ENCODE results near the gene AGER. TPM values are rescaled to one million over a fixed set of nuclear protein-coding genes. Genes with fewer than 3 reads are reported as not detected.
"Not testable (repeated sequence)": the region's sequence is repeated elsewhere in the genome, so short reads cannot be mapped to it uniquely, and the experiment has no call there.

AGER gene
- total RNA-seq, 4 donors from 2014 or later, result 0.48 to 9.3 (median 1.2) TPM

DNA sequence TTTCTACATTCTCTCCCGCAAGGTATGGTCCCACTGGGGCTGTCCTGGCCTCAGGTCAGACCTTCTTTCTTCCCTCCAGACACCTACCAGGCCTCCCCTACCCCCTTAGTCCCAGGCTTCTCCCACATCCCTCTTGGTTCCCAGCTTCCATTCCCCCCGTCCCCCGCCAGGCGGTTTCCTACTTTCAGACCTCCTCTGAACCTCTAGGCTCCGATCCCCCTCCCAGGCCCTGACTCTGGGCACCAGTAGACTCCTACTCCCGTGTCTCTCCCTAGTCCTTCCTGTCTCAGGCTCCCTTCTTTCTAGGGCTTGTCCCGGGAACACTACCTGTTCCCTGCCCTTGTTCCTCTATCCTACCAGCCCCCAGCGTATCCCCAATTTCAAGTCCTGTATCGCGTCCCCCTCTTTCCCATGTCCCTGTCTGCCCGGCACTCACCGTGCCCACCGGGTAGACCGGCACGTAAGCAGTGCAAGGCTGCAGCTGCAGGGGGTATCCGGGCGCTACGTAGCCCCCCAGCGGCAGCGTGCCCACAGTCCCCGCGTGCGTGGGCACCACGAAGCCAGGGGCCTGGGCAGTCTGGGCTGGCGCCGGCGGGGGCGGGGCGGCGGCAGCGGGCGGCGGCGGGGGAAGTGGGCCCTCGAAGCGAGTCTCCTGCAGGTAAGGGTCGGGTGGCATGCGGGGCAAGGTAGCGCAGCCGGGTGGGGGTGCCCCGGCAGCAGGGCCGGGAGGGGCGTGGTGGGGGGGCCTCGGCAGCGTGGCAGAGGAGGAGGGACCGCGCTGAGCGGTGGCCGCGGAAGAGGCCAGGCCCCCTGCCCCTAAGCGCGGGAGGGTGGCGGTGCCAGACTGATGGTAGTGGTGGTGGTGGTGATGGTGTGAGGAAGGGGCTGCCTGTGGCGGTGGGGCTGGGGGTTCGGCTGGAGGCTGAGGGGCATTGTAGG is 33.9 kb downstream of the AGER start:
- no peak for DNase-seq (ENCODE audit: low spot score)
- no peak for ATAC-seq (ENCODE audit: low FRiP score)

DNA sequence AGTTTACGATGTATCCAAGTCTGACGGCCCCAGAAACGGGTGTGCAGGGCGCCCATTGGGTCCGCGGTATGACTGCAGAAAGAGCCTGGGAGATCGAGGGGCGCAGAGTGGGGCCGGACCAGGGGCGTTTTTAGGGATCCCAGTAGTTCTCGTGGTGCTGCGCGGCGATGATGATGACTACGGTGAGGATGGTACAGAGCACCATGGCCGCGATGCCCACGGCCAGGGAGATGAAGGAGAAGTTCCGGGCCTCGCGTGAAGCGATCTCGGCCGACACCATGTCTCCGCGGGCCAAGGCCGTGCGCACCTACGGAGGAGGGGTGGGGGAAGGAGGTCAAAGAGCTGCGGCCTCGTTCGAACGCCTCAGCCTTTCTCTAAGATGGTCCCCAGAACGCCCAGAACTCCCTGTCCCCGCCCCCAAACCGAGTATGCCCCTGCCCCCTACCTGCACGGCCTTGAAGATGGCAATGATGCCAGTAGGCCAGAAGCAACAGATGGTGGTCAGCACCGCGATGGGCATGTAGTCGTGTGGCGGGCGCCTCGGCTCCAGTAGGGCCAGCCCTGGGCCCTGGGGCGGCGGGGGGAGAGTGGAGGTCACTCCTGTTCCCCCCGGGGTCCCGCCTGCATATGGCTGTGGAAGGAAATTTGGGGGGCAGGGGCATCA is 34.8 kb downstream of the AGER start:
- ATAC-seq (ENCODE audit: low FRiP score), result no peak
- DNase-seq (ENCODE audit: low spot score), result no peak
- TF ChIP-seq, protein P1, sequence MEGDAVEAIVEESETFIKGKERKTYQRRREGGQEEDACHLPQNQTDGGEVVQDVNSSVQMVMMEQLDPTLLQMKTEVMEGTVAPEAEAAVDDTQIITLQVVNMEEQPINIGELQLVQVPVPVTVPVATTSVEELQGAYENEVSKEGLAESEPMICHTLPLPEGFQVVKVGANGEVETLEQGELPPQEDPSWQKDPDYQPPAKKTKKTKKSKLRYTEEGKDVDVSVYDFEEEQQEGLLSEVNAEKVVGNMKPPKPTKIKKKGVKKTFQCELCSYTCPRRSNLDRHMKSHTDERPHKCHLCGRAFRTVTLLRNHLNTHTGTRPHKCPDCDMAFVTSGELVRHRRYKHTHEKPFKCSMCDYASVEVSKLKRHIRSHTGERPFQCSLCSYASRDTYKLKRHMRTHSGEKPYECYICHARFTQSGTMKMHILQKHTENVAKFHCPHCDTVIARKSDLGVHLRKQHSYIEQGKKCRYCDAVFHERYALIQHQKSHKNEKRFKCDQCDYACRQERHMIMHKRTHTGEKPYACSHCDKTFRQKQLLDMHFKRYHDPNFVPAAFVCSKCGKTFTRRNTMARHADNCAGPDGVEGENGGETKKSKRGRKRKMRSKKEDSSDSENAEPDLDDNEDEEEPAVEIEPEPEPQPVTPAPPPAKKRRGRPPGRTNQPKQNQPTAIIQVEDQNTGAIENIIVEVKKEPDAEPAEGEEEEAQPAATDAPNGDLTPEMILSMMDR (IDR thresholded peaks at IDR 0.05), result no peak

More for the DNA sequence above, 33.9 kb downstream of the AGER start:
- TF ChIP-seq, protein P1 (IDR thresholded peaks at IDR 0.05), result no peak

DNA sequence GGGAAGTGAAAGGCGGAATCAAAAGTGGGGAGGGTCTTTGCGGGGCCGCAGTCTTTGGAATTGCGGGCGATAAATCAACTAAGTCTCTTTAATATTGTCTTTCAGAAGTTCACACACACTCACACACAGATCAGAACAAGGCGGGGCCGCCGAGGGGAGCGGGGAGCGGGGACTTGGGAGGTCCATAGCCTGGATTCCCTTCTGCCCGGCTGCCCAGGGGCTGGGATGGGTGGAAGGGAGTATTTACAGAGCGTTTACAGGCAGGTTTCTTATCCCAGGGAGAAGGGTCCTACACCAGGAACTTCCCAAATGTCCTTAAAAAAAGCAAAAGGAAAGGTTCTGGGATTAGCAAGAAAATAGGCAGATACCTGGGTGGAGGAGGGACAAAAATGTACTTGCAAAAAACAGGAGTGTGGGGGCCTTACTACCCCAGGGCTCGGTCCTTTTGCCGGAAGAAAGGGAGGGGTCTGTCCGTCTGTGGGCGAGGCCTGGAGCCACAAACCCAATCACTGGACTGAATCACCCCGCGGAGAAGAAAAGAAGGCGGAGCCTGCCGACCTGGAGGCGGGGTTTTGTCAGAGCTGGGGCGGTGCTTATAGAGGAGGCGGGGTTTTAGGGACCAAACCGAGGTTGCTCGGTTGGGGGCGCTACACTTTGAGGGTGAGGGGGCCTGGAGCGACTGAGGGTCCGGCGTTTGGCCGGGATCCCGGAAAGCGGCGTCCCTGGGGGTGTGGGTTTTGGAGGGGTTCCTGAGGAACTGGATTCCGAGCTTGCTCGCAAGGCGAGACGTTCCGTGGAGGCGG is 35.6 kb downstream of the AGER start:
- TF ChIP-seq, protein P1 (IDR thresholded peaks at IDR 0.05), result no peak
- DNase-seq (ENCODE audit: low spot score), result peak; percentile 46
- peak; percentile 53 for ATAC-seq (ENCODE audit: low FRiP score)

DNA sequence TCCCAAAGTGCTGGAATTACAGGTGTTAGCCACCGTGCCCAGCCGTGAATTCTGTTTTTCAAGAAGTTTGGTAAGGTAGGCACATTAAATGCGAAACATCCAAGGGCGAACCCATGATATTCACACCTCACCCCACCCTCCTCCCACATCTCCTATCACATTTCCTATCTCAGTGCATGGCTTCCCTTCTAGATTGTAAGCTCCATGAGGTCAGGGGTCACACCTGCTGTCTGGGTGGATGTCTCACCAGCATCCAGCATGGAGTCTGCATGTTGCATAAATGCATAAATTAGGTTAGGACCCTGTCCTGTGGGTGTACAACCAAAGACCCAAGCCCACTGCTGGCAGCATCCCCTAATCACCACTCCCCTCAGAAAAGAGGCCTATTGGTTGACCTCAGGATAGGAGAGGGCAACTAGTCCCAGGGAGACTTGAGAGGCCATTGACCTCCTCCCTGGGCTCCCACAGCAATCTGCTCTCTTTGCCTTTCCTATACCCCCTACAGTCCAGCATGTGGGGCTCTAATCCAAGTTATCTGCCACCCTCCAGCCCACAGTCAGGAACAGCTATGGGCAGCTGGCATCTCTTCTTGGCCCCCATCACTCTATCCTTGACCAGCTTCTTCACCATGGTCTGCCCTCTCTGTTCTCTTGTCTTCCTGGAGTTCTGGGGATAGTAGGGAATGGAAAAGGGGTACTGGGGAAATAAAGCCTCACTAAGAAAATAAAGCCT is 36.5 kb downstream of the AGER start:
- no peak for ATAC-seq (ENCODE audit: low FRiP score)
- TF ChIP-seq, protein P1 (IDR thresholded peaks at IDR 0.05), result no peak
- no peak for DNase-seq (ENCODE audit: low spot score)

DNA sequence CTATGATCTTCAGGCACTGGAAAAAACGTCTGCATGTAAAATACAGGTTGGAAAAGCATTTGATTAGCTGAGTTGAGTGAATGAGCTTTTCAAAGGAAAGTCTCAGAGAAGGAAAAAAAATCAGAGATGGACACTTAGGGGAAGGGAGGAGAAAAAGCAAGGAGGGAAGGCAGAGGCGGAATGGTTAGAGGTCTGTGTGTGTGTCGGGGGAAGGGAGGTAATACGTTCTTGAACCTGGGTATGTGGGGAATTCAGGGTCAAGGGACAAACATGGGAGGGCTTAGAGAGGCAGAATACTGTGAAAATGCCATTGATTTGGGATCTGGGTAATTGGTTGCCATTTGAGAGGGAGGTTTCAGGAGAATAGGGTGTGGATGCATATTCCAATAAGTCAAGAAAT is 37.4 kb downstream of the AGER start:
- TF ChIP-seq, protein P1 (IDR thresholded peaks at IDR 0.05), result no peak
- DNase-seq (ENCODE audit: low spot score) (no peak), ATAC-seq (ENCODE audit: low FRiP score) (no peak)

DNA sequence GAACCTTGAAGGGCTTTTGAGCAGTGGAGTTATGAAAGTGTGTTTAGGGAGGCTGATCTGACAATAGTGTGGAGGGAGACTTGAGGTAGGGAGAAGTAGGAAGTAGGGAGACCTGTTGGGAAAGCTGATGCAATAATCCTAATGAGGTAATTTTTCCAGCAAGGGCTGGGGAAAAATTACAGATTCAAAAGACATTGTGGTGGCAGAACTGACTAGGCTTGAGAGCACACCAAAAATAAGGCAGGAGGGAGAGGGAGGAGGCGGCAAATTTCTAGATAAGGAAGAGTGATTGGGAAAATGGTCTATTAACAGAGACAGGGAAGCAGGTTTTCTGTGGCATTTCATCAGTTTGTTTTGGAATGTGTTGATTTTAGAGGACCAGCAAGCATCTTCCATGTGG is 37.8 kb downstream of the AGER start:
- ATAC-seq (ENCODE audit: low FRiP score), result peak; percentile 16
- TF ChIP-seq, protein P1 (IDR thresholded peaks at IDR 0.05), result no peak

DNA sequence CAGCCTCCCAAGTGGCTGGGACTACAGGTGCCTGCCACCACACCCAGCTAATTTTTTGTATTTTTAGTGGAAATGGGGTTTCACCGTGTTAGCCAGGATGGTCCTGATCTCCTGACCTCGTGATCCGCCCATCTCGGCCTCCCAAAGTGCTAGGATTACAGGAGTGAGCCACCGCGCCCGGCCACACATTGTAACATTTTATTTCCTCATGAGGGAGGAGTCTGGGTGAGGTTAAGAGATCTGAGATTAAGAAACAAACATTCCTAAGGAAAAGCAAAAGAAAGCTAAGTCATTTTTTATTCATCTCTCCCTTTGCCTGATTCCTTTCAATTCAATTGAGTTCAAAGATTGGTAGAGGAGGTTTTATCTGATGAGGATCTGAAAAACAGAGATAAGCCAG is 39.8 kb downstream of the AGER start:
- not testable (repeated sequence) for DNase-seq (ENCODE audit: low spot score); ATAC-seq (ENCODE audit: low FRiP score)

More for the DNA sequence above, 37.8 kb downstream of the AGER start:
- DNase-seq (ENCODE audit: low spot score), result no peak

All from omental fat pad (tissue), 4 donors.